WTC11 (cell line): ENCODE data around the gene CLASP2. TPM values are rescaled to one million over a fixed set of nuclear protein-coding genes. Genes with fewer than 3 reads are reported as not detected.
A peak's percentile ranks its signal among the peaks of the same experiment; 100 is the strongest.

Source experiments
- ATF2 ChIP-seq: sonication (generic); formaldehyde crosslinking; IDR thresholded peaks from 2 replicates; pipeline ENCODE4 v1.8.1; 2022; ENCODE audit warnings: low read depth, missing genetic modification reagents, borderline replicate concordance
- ATF6 ChIP-seq: sonication (generic); formaldehyde crosslinking; IDR thresholded peaks from 2 replicates; pipeline ENCODE4 v1.8.1; 2023; ENCODE audit warnings: mild to moderate bottlenecking, missing genetic modification reagents
- E2F4 ChIP-seq: sonication (generic); formaldehyde crosslinking; IDR thresholded peaks from 2 replicates; pipeline ENCODE4 v1.8.1; 2022; ENCODE audit warnings: low read depth, mild to moderate bottlenecking, moderate library complexity, missing genetic modification reagents, borderline replicate concordance
- ELF4 ChIP-seq: sonication (generic); formaldehyde crosslinking; IDR thresholded peaks from 2 replicates; pipeline ENCODE4 v1.8.1; 2022; ENCODE audit warnings: low read depth, mild to moderate bottlenecking, moderate library complexity, missing genetic modification reagents
- ESRRA ChIP-seq: sonication (generic); formaldehyde crosslinking; IDR thresholded peaks from 2 replicates; pipeline ENCODE4 v1.8.1; 2022; ENCODE audit warnings: mild to moderate bottlenecking, missing genetic modification reagents, borderline replicate concordance
- ETV6 ChIP-seq: sonication (generic); formaldehyde crosslinking; IDR thresholded peaks from 2 replicates; pipeline ENCODE4 v1.8.1; 2022; ENCODE audit warnings: mild to moderate bottlenecking, missing genetic modification reagents
- JAZF1 ChIP-seq: fragments of 250-450 bp; sonication (Bioruptor Pico); IDR thresholded peaks from 2 replicates; pipeline ENCODE4 v1.9.0; 2021; ENCODE audit warnings: moderate library complexity, mild to moderate bottlenecking, inconsistent platforms
- JUN ChIP-seq: sonication (generic); formaldehyde crosslinking; IDR thresholded peaks from 2 replicates; pipeline ENCODE4 v1.8.0; 2023; ENCODE audit warnings: mild to moderate bottlenecking, missing genetic modification reagents
- KAT7 ChIP-seq: sonication (generic); formaldehyde crosslinking; IDR thresholded peaks from 2 replicates; pipeline ENCODE4 v1.8.1; 2023; ENCODE audit warnings: missing genetic modification reagents, mild to moderate bottlenecking, borderline replicate concordance
- MAX ChIP-seq: sonication (generic); formaldehyde crosslinking; IDR thresholded peaks from 2 replicates; pipeline ENCODE4 v1.8.0; 2022; ENCODE audit warnings: mild to moderate bottlenecking, missing genetic modification reagents
- NR1H2 ChIP-seq: sonication (generic); formaldehyde crosslinking; IDR thresholded peaks from 2 replicates; pipeline ENCODE4 v1.9.0; 2021; ENCODE audit warnings: mild to moderate bottlenecking, moderate library complexity, missing genetic modification reagents
- NR3C1 ChIP-seq: sonication (generic); formaldehyde crosslinking; conservative IDR thresholded peaks from 2 replicates; pipeline ENCODE4 v1.8.1; 2023; ENCODE audit warnings: low read depth, mild to moderate bottlenecking, missing genetic modification reagents
- RELA ChIP-seq: sonication (generic); formaldehyde crosslinking; IDR thresholded peaks from 2 replicates; pipeline ENCODE4 v1.8.1; 2022; ENCODE audit warnings: missing genetic modification reagents, mild to moderate bottlenecking, borderline replicate concordance
- SMAD4 ChIP-seq: sonication (generic); formaldehyde crosslinking; IDR thresholded peaks from 2 replicates; pipeline ENCODE4 v1.8.0; 2022; ENCODE audit warnings: mild to moderate bottlenecking, missing genetic modification reagents
- SP1 ChIP-seq: sonication (generic); formaldehyde crosslinking; conservative IDR thresholded peaks from 2 replicates; pipeline ENCODE4 v1.8.1; 2022; ENCODE audit warnings: missing genetic modification reagents
- TCF7 ChIP-seq: sonication (generic); formaldehyde crosslinking; IDR thresholded peaks from 2 replicates; pipeline ENCODE4 v1.8.0; 2022; ENCODE audit warnings: mild to moderate bottlenecking, low read depth, missing genetic modification reagents, moderate library complexity
- ZNF138 ChIP-seq: sonication (generic); formaldehyde crosslinking; conservative IDR thresholded peaks from 2 replicates; pipeline ENCODE4 v1.8.1; 2022; ENCODE audit warnings: mild to moderate bottlenecking, moderate library complexity, missing genetic modification reagents
- ZNF396 ChIP-seq: fragments of 250-450 bp; sonication (Bioruptor Pico); IDR thresholded peaks from 2 replicates; pipeline ENCODE4 v1.8.0; 2021; ENCODE audit warnings: mild to moderate bottlenecking, moderate library complexity, borderline replicate concordance
- ZNF416 ChIP-seq: fragments of 250-450 bp; sonication (Bioruptor Pico); IDR thresholded peaks from 2 replicates; pipeline ENCODE4 v1.9.0; 2021; ENCODE audit warnings: mild to moderate bottlenecking, inconsistent platforms
- ZSCAN18 ChIP-seq: fragments of 250-450 bp; sonication (Bioruptor Pico); IDR thresholded peaks from 2 replicates; pipeline ENCODE4 v2.1.2; 2022; ENCODE audit warnings: mild to moderate bottlenecking, moderate library complexity
- total RNA-seq: library from RNA; stranded (reverse); gene quantifications from 3 replicates; pipeline ENCODE4 v1.2.3, GENCODE V29; 2021
- TF ChIP-seq, protein P1 (sequence below): fragments of 250-450 bp; sonication (Bioruptor Pico); IDR thresholded peaks from 2 replicates; pipeline ENCODE4 v1.9.0; 2021; ENCODE audit warnings: mild to moderate bottlenecking
- TF ChIP-seq, protein P2 (sequence below): sonication (generic); formaldehyde crosslinking; IDR thresholded peaks from 2 replicates; pipeline ENCODE4 v1.8.0; 2022; ENCODE audit warnings: mild to moderate bottlenecking, missing genetic modification reagents
- TF ChIP-seq, protein P3 (sequence below): sonication (generic); formaldehyde crosslinking; IDR thresholded peaks from 2 replicates; pipeline ENCODE4 v1.8.0; 2022; ENCODE audit warnings: mild to moderate bottlenecking, missing genetic modification reagents
- TF ChIP-seq, protein P4 (sequence below): sonication (generic); formaldehyde crosslinking; IDR thresholded peaks from 2 replicates; pipeline ENCODE4 v1.8.1; 2022; ENCODE audit warnings: mild to moderate bottlenecking, missing genetic modification reagents, moderate library complexity, borderline replicate concordance
- TF ChIP-seq, protein P5 (sequence below): sonication (generic); formaldehyde crosslinking; IDR thresholded peaks from 2 replicates; pipeline ENCODE4 v1.8.0; 2022; ENCODE audit warnings: mild to moderate bottlenecking, missing genetic modification reagents

CLASP2 gene
- total RNA-seq, 1 experiment from 2014 or later: 56.7 TPM

DNA sequence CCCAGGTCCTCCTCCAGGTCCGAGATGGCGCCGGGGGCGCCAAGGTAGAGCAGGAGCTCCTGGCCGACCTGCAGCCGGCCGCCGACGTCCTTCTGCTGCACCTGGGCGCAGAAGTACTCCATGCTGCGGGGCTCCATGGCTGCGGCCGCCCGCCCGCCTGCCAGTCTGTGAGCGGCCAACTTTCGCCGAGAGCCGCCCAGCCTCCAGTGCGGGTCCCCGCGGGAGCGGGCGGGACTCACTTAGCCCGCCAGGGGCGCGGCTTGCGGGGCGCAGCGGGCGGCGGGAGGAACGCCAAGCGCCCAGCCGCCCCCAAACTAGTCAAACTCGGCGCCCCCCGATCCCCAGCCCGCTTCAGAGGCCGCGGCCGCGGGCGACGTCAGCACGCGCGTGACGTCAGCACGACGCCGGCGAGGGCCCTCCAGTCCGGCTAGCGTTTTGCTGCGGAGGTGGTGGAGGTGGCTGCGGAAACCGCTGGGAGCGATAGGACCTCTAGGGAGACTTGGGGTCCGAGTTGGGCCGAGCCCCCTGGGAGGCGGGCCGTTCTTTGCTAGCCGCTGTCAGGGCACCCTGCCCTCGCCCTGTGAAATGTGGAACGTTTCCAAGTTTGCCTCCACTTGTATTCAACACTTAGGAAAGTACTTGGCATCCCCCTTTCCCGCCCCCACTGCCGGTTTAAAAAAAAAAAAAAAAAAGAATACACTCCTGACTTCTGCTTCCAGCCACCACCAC lies at the start of gene CLASP2 (continued):
- TF ChIP-seq ELF4 (CRISPR knock-in tag) (0 out of 2 replicates have a peak, but pooled peaks have one; percentile 66), NR1H2 (no peak), KAT7 (CRISPR knock-in tag) (no peak; the same call in 1 of the 2 replicates), ESRRA (CRISPR knock-in tag) (peak; percentile 63), MAX (CRISPR knock-in tag) (peak; percentile 75; the same call in 1 of the 2 replicates), ZNF396 (CRISPR knock-in tag) (no peak), NR3C1 (CRISPR knock-in tag) (no peak), SP1 (CRISPR knock-in tag) (no peak; the same call in 1 of the 2 replicates), ZNF416 (CRISPR knock-in tag) (0 out of 2 replicates have a peak, but pooled peaks have one; percentile 27), SMAD4 (CRISPR knock-in tag) (no peak), TCF7 (CRISPR knock-in tag) (no peak), RELA (CRISPR knock-in tag) (no peak), E2F4 (CRISPR knock-in tag) (no peak), ATF2 (CRISPR knock-in tag) (no peak), ZSCAN18 (CRISPR knock-in tag) (no peak), ATF6 (no peak), ZNF138 (CRISPR knock-in tag) (no peak), JUN (CRISPR knock-in tag) (peak; percentile 8; the same call in 1 of the 2 replicates), JAZF1 (no peak), ETV6 (CRISPR knock-in tag) (no peak; the same call in 1 of the 2 replicates)
- TF ChIP-seq, protein P1, sequence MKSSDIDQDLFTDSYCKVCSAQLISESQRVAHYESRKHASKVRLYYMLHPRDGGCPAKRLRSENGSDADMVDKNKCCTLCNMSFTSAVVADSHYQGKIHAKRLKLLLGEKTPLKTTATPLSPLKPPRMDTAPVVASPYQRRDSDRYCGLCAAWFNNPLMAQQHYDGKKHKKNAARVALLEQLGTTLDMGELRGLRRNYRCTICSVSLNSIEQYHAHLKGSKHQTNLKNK (CRISPR knock-in tag): no peak
- TF ChIP-seq, protein P2, sequence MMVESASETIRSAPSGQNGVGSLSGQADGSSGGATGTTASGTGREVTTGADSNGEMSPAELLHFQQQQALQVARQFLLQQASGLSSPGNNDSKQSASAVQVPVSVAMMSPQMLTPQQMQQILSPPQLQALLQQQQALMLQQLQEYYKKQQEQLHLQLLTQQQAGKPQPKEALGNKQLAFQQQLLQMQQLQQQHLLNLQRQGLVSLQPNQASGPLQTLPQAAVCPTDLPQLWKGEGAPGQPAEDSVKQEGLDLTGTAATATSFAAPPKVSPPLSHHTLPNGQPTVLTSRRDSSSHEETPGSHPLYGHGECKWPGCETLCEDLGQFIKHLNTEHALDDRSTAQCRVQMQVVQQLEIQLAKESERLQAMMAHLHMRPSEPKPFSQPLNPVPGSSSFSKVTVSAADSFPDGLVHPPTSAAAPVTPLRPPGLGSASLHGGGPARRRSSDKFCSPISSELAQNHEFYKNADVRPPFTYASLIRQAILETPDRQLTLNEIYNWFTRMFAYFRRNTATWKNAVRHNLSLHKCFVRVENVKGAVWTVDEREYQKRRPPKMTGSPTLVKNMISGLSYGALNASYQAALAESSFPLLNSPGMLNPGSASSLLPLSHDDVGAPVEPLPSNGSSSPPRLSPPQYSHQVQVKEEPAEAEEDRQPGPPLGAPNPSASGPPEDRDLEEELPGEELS: peak; percentile 86
- TF ChIP-seq, protein P3, sequence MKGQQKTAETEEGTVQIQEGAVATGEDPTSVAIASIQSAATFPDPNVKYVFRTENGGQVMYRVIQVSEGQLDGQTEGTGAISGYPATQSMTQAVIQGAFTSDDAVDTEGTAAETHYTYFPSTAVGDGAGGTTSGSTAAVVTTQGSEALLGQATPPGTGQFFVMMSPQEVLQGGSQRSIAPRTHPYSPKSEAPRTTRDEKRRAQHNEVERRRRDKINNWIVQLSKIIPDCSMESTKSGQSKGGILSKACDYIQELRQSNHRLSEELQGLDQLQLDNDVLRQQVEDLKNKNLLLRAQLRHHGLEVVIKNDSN: no peak
- TF ChIP-seq, protein P4, sequence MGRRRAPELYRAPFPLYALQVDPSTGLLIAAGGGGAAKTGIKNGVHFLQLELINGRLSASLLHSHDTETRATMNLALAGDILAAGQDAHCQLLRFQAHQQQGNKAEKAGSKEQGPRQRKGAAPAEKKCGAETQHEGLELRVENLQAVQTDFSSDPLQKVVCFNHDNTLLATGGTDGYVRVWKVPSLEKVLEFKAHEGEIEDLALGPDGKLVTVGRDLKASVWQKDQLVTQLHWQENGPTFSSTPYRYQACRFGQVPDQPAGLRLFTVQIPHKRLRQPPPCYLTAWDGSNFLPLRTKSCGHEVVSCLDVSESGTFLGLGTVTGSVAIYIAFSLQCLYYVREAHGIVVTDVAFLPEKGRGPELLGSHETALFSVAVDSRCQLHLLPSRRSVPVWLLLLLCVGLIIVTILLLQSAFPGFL: no peak
- TF ChIP-seq, protein P5, sequence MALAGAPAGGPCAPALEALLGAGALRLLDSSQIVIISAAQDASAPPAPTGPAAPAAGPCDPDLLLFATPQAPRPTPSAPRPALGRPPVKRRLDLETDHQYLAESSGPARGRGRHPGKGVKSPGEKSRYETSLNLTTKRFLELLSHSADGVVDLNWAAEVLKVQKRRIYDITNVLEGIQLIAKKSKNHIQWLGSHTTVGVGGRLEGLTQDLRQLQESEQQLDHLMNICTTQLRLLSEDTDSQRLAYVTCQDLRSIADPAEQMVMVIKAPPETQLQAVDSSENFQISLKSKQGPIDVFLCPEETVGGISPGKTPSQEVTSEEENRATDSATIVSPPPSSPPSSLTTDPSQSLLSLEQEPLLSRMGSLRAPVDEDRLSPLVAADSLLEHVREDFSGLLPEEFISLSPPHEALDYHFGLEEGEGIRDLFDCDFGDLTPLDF: 0 out of 2 replicates have a peak, but pooled peaks have one; percentile 50
